ENCODE results near the gene COLEC12.

DNA sequence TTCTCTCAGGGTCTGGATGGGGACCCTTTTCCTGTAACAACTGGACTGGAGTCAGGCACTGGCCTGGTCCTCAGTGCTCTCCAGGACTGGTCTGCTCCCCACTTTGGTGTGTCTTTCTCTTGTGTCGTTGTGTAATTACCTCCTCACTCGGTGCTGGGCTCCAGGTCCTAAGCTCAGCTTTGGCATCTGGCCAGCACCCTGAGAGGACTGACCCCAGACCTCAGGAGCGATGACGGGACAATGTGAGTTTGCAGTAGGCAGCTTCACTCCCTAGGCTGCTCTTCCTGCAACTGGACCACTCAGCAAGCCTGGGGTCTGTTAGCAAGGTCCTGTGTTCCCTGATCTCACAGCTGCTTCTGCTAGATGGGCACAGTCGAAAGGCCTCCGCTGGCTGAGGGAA lies 93.8 kb downstream of the COLEC12 start:
- TF ChIP-seq CTCF (IDR thresholded peaks at IDR 0.05) (no peak), EP300 (IDR thresholded peaks at IDR 0.05) (no peak), POLR2AphosphoS5 (IDR thresholded peaks at IDR 0.05) (no peak), POLR2A (IDR thresholded peaks at IDR 0.05) (no peak)
